Measurements from ENCODE around the gene IPCEF1. TPM values are rescaled to one million over a fixed set of nuclear protein-coding genes. Genes with fewer than 3 reads are reported as not detected.

IPCEF1 gene
- total RNA-seq, 2 experiments from 2014 or later = 23.6 to 24.3 TPM

DNA sequence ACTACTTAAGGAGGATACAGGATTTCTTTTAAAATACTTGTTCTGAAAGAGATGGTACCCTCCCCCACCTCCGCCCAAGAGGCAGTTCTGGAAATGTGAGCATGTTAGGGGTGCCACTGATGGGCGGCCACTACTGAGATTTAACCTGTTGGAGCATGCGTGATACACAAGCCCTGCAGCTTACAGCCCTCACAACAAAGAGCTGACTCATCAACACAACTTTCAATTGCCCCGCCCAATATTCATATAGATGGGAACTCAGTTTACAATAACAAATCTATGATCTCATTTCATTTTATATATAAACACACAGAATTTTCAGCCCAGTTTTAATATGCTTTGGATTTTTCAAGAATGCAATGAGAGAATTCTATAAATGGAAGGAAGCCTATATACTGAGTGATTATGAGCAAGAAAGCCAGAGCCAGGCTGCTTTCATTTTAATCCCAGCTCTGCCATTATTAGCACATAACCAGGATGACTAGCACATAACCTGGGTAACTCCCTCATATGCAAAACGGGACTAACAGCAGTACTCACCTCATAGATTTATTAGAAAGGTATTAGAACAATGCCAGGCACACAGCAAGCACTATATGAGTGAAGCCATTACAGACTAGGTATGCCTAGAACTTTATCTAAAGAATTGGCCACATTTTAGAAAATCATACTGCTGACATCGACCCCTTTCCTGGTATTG, 45.6 kb upstream of the IPCEF1 start:
- no peaks in the 10 kb centered on the region for H3K9me3 Mint-ChIP-seq
- DNase-seq = no peak
- intact Hi-C loops (cut with micrococcal nuclease) = no loop called here
- no peaks in the 10 kb centered on the region for H3K36me3 Mint-ChIP-seq (ENCODE audit: low read depth)
- ChIA-PET POLR2A (interaction anchor here (0.5 kb wide), 1 partner anchor 56 kb away, joined by 3 read pairs; no protein-coding TSS in a partner anchor), CTCF (interaction anchor here (1.2 kb wide), 1 partner anchor 32 kb away, joined by 4 read pairs; no protein-coding TSS in a partner anchor)
- no peak overlapping the region for H3K27ac Mint-ChIP-seq
- peaks cover 2% of the 10 kb centered on the region for H3K4me1 Mint-ChIP-seq (ENCODE audit: low read depth)
- no peak for TF ChIP-seq CTCF (IDR thresholded peaks at IDR 0.05)
- no peak for ATAC-seq
- no peak overlapping the region for H3K4me3 Mint-ChIP-seq
- H3K27me3 Mint-ChIP-seq = no peaks in the 10 kb centered on the region

DNA sequence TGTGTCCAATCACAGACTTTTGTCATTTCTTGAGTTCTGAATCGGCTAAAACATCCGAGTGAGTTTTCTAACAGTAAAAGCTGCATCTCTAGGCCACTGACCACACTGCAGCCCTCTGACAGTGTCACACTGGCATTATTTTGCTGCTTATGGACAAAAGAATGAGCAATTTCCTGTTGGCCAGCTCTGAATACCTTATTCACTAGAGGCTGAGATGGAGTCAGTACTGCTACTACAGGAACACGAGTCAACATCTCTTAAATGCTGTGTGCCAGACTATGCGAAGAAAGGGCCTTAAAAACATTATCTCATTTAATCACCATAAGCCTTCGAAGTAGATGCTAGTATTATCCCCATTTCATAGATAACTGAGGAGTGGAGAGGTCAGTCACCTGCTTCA, 42.5 kb upstream of the IPCEF1 start:
- Mint-ChIP-seq H3K9me3 (no peaks in the 10 kb centered on the region), H3K27ac (no peak overlapping the region), H3K4me3 (no peak overlapping the region), H3K27me3 (no peaks in the 10 kb centered on the region), H3K36me3 (ENCODE audit: low read depth) (no peaks in the 10 kb centered on the region), H3K4me1 (ENCODE audit: low read depth) (peaks cover 6% of the 10 kb centered on the region)
- no peak for TF ChIP-seq CTCF (IDR thresholded peaks at IDR 0.05)
- no peak for DNase-seq
- CTCF ChIA-PET = no interaction called here
- no peak for ATAC-seq
- intact Hi-C loops (cut with micrococcal nuclease) = no loop called here
- POLR2A ChIA-PET = no interaction called here

- Mint-ChIP-seq H3K27me3 (no peaks in the 10 kb centered on the region), H3K9me3 (no peaks in the 10 kb centered on the region), H3K4me3 (no peak overlapping the region), H3K36me3 (ENCODE audit: low read depth) (no peaks in the 10 kb centered on the region), H3K27ac (no peak overlapping the region), H3K4me1 (ENCODE audit: low read depth) (peaks cover 4% of the 10 kb centered on the region)
- intact Hi-C loops (cut with micrococcal nuclease) = no loop called here
- no peak for DNase-seq
- ChIA-PET CTCF (no interaction called here), POLR2A (no interaction called here)
- no peak for ATAC-seq
- no peak for TF ChIP-seq CTCF (IDR thresholded peaks at IDR 0.05)
Observed at GRCh38 chr6:154397491-154398195, 41.0 kb upstream of the IPCEF1 start.

- no peak overlapping the region for H3K4me3 Mint-ChIP-seq
- CTCF ChIA-PET = no interaction called here
- H3K9me3 Mint-ChIP-seq = no peaks in the 10 kb centered on the region
- H3K27ac Mint-ChIP-seq = no peak overlapping the region
- peaks cover 2% of the 10 kb centered on the region for H3K27me3 Mint-ChIP-seq
- ATAC-seq (no peak), DNase-seq (no peak)
- POLR2A ChIA-PET = no interaction called here
- intact Hi-C loops (cut with micrococcal nuclease) = no loop called here
- TF ChIP-seq CTCF (IDR thresholded peaks at IDR 0.05) = no peak
- H3K4me1 Mint-ChIP-seq (ENCODE audit: low read depth) = peaks cover 4% of the 10 kb centered on the region
- no peaks in the 10 kb centered on the region for H3K36me3 Mint-ChIP-seq (ENCODE audit: low read depth)
Observed at GRCh38 chr6:154395878-154396277, 39.3 kb upstream of the IPCEF1 start.

GRCh38 chr6:154395316-154395715, 38.7 kb upstream of the IPCEF1 start:
- TF ChIP-seq CTCF (IDR thresholded peaks at IDR 0.05) = no peak
- Mint-ChIP-seq H3K36me3 (ENCODE audit: low read depth) (no peaks in the 10 kb centered on the region), H3K27me3 (peaks cover 2% of the 10 kb centered on the region), H3K4me1 (ENCODE audit: low read depth) (peaks cover 4% of the 10 kb centered on the region), H3K27ac (no peak overlapping the region), H3K9me3 (no peaks in the 10 kb centered on the region), H3K4me3 (no peak overlapping the region)
- DNase-seq (no peak), ATAC-seq (no peak)
- ChIA-PET CTCF (no interaction called here), POLR2A (no interaction called here)
- intact Hi-C loops (cut with micrococcal nuclease) = no loop called here

Measured in activated CD8-positive, alpha-beta T cell treated with anti-CD3 and anti-CD28 coated beads for 36 hours (primary cell).